GM19397 (cell line): Measurements from ENCODE around the gene PABPC1L2B.
"Not testable (repeated sequence)": the region's sequence is repeated elsewhere in the genome, so short reads cannot be mapped to it uniquely, and the experiment has no call there.

Experiments
- ATAC-seq: cut with Tn5 transposase; IDR thresholded peaks from one replicate; pipeline ENCODE4 v1.9.1; 2021; ENCODE audit warnings: mild to moderate bottlenecking, moderate library complexity; ENCODE audit not compliant: unreplicated experiment

Gene PABPC1L2B

GRCh38 chrX:73002733-73003132, at the start of gene PABPC1L2B:
Gene PABPC1L2B, plus strand, starts transcription at chrX:73002939. Its CDS starts 704 bp downstream, at chrX:73003643.
- ATAC-seq: not testable (repeated sequence)

- ATAC-seq: not testable (repeated sequence)
These were observed 42.8 kb upstream of the PABPC1L2B start for GRCh38 chrX:72959971-72960370.

GRCh38 chrX:72971859-72972258, 30.9 kb upstream of the PABPC1L2B start:
- ATAC-seq: not testable (repeated sequence)

- not testable (repeated sequence) for ATAC-seq
These were observed 27.9 kb upstream of the PABPC1L2B start for GRCh38 chrX:72974885-72975284.

- ATAC-seq: not testable (repeated sequence)
These were observed 21.8 kb upstream of the PABPC1L2B start for GRCh38 chrX:72980894-72981469.

- ATAC-seq: not testable (repeated sequence)
These were observed 1.3 kb downstream of the PABPC1L2B start for GRCh38 chrX:73004032-73004431.

- no peak for ATAC-seq
These were observed 18.8 kb downstream of the PABPC1L2B start for GRCh38 chrX:73021361-73022092.

GRCh38 chrX:73022093-73022445, 19.3 kb downstream of the PABPC1L2B start:
- not testable (repeated sequence) for ATAC-seq

GRCh38 chrX:73028876-73029275, 26.1 kb downstream of the PABPC1L2B start:
- no peak for ATAC-seq
